HK-2 (cell line): ENCODE data around the gene SLC39A3.

Source experiments
- DNase-seq: peaks from one replicate; pipeline ENCODE4 v3.0.0-alpha.2; 2018; ENCODE audit not compliant: unreplicated experiment

Gene SLC39A3

DNA sequence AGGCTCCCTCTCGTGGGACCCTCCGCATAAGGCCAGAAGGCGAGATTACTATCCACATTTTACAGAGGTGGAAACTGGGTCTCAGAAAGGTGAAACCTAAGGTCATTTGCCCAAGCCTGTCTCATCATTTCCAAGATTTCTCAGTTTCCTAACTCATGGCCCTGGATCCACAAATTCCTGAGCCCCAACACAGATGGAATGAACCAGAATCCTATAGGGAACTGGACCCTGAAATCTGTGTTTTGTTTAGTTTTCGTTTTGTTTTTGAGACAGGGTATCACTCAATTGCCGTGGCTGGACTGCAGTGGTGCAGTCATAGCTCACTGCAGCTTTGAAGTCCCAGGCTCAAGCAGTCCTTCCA, 36.8 kb downstream of the SLC39A3 start:
- DNase-seq, result no peak

DNA sequence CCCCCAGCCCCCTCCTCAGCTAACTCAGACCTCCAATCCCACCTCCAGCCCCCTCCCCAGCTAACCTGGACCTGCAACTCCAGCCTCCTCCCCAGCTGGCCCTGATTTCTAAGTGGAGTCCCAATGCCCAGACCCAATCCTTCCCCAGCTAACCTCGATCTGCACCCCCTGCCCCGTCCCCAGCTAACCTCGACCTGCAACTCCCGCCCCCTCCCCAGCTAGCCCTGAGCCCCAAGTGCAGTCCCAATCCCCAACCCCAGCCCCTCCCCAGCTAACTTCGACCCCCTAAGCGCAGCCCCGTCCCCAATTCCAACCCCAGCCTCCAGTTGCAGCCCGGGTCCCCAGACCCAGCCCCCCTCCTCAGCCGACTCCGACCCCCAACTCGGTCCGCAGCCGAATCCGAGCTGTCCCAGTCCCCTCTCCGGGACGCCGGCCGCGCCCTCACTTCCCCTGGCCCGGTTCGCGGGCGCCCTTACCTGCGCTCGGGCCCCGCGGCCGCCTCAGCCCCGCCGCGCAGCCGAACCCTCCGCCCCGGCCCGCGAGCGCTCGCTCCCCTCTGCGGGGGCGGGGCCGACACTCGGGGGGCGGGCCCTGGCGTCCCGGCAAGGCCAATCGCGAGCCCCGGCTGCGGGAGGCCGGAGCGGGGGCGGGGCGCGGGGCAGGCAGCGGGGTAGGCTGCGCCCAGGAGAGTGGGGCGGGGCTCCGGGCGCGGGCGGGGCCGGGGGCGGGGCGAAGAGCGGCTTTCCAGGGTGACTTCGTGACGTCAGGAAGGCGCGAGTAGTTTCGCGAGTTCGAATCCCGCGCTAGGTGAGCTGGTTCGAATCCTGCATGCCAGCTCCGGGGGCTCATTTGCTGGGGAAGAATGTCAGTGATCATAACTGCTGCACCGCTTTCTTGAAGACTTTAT, 37.4 kb downstream of the SLC39A3 start, which contains the start of gene GNG7:
TSS of gene GNG7 (minus strand) at position 525 of the 907 bp plus-strand sequence. CDS start 182,006 bp downstream, outside the sequence.
- DNase-seq, result peak; percentile 93

DNA sequence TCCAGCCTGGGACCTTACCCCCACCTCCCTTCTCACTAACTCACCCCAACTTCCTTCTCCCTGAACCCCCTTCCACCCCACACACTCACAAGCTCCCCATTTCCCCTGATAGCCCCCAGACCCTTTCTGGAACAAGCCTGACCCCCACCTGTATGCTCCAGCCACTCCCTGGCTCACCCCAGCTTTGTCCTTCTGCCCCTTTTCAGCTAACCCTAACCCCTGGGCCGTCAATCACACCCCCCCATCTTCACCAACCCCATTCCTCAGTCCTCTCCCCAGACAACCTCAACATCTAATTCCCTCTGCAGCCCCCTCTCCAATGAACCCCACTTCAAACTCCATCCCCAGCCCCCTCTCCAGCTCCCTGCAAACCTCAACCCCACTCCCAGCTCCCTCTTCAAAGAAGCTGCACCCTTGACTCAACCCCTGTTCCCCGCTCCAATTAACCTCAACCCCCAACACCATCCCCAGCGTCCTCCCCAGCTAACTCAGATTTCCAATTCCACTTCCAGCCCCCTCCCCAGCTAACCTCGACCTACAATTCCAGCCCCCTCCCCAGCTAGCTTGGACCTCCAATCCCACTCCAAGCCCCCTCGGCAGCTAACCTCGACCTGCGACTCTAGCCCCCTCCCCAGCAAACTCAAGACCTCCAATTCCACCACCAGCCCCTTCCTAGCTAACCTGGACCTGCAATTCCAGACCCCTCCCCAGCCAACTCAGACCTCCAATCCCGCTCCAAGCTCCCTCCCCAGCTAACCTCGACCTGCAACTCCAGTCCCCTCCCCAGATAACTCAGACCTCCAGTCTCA, 38.3 kb downstream of the SLC39A3 start:
- no peak for DNase-seq

DNA sequence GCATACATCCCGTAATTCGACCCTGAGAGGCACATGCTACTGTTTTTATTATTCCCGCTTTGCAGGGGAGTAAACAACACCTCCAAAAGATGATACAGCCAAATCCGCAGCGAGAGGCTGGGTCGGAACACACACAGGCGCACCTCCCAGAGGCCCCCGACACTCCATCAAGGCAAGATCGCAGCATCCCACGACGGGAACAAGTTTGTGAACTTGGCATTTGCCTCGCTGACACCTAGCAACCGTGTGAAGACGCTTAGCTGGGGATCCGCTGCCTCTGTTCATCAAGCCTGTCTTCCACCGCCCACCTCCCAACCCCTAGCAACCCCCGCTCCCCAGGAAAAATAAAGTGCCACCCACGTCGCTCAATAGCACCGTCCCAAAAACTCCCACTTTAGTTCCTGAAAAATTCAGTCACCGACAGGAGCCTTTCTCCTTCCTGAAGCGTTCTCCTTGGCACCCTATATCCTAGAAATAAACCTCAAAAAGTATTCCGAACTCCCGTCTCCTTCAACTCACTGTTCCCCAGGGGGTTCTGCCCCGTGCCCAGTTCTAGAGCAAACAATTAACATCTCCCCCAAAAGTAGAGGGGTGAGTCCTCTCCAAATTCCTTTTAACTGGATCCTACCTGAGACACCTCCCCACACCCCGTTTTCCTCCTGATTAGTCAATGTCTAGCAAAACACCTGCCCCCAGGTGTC, 39.0 kb downstream of the SLC39A3 start:
- no peak for DNase-seq

- DNase-seq, result no peak
Observed at GRCh38 chr19:2699413-2700140, 40.2 kb downstream of the SLC39A3 start.

GRCh38 chr19:2694196-2694595, 45.6 kb downstream of the SLC39A3 start:
- DNase-seq, result no peak

DNA sequence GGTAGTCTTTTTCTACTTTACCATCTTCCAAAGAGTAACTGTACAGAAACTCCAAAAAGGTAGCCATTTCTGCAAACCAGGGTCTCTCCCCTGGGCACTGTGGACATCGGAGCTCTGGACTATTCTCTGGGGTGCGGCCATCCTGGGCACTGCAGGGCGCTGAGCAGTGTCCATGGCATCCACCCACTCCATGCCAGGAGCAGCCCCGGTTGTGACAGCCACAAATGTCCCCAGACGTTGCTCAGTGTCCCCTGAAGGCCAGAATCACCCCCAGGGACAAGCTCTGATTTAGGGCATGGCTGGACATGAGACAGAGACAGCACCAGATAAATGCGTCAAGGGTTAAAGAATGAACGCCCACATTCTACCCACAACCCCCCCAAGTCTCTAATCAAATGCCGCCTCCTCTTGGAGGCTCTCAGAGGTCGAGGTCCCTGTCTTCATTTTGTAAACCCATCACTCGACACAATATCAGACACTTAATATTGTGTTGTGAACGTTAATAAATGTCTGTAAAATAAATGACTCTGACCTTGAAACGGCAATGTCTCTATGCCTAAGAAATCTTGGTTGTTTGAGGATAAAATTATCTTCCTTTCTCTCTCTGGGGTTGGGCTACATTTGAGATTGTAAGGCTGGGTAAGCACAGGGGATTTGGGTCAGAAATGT, 46.2 kb downstream of the SLC39A3 start:
- no peak for DNase-seq

GRCh38 chr19:2691951-2692350, 47.9 kb downstream of the SLC39A3 start:
- no peak for DNase-seq

- DNase-seq, result no peak
Observed at GRCh38 chr19:2690856-2691255, 49.0 kb downstream of the SLC39A3 start.

DNA sequence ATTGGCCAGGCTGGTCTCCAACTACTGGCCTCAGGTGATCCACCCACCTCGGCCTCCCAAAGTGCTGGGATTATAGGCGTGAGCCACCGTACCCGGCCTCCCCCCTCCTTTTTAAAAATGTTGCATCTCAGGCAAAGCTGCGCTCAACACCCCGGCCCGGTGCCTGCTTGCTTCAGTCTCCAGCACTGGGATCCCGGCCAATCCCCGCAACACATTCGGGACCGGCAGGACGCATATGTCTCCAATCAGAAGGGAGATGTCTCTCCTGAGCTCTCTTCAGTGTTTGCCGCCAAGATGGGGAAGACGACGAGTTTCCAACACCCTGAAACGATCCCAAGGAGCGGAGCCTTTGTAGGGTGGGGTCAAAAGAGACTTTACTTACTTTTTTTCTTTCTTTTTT, 53.5 kb downstream of the SLC39A3 start:
- no peak for DNase-seq

DNA sequence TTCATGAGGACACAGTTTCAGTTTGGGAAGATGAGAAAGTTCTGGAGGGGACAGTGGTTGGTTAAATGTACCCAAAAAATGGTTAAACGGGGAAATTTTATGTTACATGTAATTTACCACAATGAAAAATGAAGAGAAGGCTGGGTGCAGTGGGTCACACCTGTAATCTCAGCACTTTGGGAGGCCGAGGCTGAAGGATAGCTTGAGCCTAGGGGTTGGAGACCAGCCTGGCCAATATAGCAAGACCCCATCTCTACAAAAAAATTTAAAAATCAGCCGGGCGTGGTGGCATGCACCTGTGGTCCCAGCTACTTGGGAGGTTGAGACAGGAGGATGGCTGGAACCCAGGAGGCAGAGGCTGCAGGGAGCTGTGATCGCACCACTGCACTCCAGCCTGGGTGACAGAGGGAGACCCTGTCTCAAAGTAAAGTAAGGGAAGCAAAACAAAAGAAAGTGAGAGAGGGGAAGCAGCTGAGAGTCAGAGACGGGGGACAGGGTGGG, 54.6 kb downstream of the SLC39A3 start:
- no peak for DNase-seq

DNA sequence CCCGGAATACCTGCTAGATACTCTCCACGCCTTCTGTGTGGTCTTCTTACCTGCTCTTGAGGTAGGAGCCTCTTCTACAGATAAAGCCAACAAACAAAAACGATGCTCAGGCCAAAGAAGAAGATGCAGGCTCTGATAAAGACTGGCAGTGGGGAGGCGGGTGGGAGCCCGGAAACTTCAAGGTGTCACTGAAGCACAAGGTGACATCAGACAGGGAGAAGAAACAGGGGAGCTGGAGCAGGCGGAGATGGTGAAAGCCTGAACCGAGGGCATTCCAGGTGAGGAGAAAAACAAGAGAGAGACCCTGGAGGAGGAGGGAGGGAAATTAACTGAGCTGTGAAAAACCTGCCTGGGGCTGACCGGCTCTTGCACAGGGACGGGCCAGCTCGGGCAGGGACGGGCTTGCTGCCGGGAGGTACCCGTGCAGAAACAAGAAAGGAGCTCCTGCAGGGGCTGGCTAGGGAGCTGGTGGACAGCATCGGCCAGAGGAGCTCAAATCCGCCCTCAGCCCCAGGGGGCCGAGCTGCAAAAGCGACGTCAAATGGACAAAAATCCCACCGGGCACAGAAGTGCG, 56.3 kb downstream of the SLC39A3 start:
- no peak for DNase-seq
